Mesodermal cell (in vitro differentiated cells): ENCODE data around the gene CHID1.

ENCODE experiments used
- H3K27ac ChIP-seq: 2 replicates; pipeline ENCODE4 v1.7.0; 2013; ENCODE audit warnings: mild to moderate bottlenecking, low read depth, low read length, moderate library complexity; ENCODE audit not compliant: severe bottlenecking
- H3K36me3 ChIP-seq: 2 replicates; pipeline ENCODE4 v1.7.1; 2013; ENCODE audit warnings: mild to moderate bottlenecking, low read length, moderate library complexity; ENCODE audit not compliant: control insufficient read depth, insufficient read depth
- H3K4me1 ChIP-seq: one replicate; pipeline ENCODE4 v1.7.1; 2013; ENCODE audit warnings: mild to moderate bottlenecking, low read length; ENCODE audit not compliant: insufficient read depth, control insufficient read depth, poor library complexity, severe bottlenecking
- H3K4me3 ChIP-seq: 2 replicates; pipeline ENCODE4 v1.7.0; 2013; ENCODE audit warnings: low read length, control low read depth, mild to moderate bottlenecking; ENCODE audit not compliant: insufficient read depth, poor library complexity, severe bottlenecking; ENCODE audit errors: extremely low read depth
- H3K9me3 ChIP-seq: 2 replicates; pipeline ENCODE4 v1.7.1; 2013; ENCODE audit warnings: mild to moderate bottlenecking, low read length, moderate library complexity; ENCODE audit not compliant: control insufficient read depth
- WGBS, 2 experiments: methylation state at CpG; one replicate each; pipeline ENCODE4 v1.1.5; 2013; ENCODE audit warnings: missing lambda C conversion rate in 2 of 2; ENCODE audit not compliant: insufficient coverage in 2 of 2; 5-methylcytosine and 5-hydroxymethylcytosine counted together

The CHID1 gene

DNA sequence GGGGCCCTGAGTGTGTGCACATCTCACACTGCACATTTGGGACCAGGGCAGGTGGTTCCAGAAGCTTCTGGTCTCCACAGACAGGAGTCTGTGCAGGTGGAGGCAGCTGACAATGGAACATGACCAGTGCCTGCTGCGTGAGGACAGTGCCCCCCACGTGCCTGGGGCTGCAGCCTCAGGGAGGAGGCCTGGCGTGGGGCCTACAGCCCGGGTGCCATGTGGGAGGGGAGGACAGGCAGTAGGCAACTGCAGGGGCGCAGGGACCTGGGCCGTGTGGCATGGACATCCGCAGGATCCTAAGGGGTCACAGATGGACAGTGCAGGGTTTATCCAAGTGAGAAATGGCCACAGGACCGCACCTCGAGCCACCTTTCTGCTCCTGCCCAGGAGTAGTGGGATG is 39.1 kb downstream of the CHID1 start:
- no peaks in the 10 kb centered on the region for H3K4me1 ChIP-seq
- peaks cover 23% of the 10 kb centered on the region for H3K36me3 ChIP-seq
- WGBS, 2 experiments, result 83 to 84% methylated on average over 8 to 9 of the region's 9 CpGs
- H3K27ac ChIP-seq, result no peak overlapping the region
- H3K4me3 ChIP-seq, result no peak overlapping the region
- no peaks in the 10 kb centered on the region for H3K9me3 ChIP-seq

DNA sequence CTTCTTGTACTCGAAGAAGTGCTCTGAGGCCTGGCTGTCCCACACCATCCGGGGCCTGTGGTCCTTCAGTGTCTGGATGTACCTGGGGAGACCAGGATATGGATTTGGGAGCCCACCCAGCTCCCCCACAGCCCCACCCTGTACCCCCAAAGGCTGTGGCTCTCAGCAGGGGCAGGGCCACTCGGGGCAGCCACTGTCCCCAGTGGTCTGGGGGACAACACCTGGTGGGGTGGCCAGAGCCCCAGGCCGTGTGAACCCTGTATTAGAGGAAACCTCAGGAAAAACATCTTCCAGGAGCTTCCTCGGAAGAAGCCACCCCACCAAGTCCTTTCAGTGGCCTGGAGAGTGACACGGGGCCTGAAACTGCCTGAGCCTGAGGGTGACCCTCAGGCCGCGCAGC is 40.2 kb downstream of the CHID1 start:
- 80 to 81% methylated on average over 7 to 8 of the region's 8 CpGs for WGBS, 2 experiments

DNA sequence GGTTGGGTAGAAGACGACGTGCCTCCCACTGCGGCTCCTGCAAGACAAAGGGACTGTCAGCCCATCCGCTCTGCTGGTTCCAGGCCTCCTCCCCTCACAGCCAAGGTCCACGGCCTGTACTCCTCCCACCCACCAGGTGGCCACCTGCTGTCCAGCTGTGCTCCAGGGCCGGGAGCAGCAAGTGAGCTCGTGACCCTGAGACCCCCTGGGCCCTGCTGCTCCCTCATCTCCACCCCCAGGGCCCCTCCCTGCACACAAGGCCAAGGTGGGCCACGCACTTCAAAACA is 40.5 kb downstream of the CHID1 start:
- 44 to 55% methylated on average over 7 to 8 of the region's 8 CpGs for WGBS, 2 experiments
- Histone ChIP-seq H3K4me1 (no peaks in the 10 kb centered on the region), H3K36me3 (peaks cover 17% of the 10 kb centered on the region), H3K4me3 (no peak overlapping the region), H3K27ac (no peak overlapping the region), H3K9me3 (no peaks in the 10 kb centered on the region)

More for the DNA sequence above, 40.2 kb downstream of the CHID1 start:
- H3K27ac ChIP-seq, result no peak overlapping the region
- no peaks in the 10 kb centered on the region for H3K4me1 ChIP-seq
- no peaks in the 10 kb centered on the region for H3K9me3 ChIP-seq
- peaks cover 18% of the 10 kb centered on the region for H3K36me3 ChIP-seq
- no peak overlapping the region for H3K4me3 ChIP-seq

DNA sequence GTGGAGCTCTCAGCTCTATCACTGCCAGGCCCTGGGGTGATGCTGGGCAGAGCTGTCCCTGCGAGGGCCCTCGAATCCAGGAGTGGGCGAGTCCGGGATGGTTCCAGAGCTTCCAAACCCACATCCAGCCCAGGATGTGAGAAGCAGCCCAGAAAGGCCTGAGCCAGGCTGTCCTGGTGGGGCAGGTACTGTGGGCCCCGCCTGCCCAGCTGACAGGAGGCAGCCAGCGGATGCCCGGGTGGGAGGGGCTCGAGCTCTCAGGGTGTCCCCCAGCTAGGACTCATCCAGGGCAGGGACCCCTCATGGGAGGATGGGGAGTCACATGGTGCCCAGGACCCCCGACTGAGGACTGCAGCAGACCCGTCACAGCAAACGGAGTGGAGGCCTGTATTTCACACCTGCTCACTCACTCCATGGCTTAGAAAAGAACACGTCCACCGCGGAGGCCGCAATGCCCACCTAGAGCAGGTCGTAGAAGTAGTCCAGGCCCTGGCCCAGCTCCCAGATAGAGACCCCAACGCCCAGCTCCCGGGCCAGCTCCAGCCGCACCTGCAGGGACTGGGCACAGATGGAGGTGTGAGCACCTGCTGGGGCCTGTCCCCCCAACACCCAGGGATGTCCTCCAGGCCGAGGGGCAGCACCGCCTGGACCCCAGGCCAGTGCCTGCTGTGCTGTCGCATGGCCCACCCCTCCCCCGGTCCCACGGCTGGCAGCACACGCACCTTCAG is 41.0 kb downstream of the CHID1 start:
- Histone ChIP-seq H3K4me1 (no peaks in the 10 kb centered on the region), H3K9me3 (no peaks in the 10 kb centered on the region), H3K4me3 (no peak overlapping the region), H3K27ac (no peak overlapping the region), H3K36me3 (peaks cover 12% of the 10 kb centered on the region)
- WGBS, 2 experiments, result 88 to 90% methylated on average over 25 of the region's 25 CpGs

DNA sequence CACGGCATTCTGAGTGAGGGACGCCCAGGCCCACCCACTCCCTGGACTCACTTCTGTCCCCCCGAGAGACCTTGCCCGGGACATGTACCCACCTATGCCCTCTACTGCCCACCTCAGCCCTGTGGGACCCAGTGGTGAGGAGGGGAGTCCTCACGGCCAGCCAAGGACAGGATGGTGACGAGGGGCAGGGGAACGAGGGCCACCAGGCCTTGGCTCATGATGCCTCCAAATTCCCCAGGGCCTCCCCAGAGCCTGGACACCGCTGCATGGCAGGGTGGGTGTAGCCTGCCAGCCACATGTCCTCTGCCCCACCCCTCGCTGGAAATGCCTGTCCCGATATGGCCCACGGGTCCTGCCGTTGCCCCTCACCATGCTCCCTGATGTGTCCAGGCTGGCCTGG is 41.8 kb downstream of the CHID1 start:
- Histone ChIP-seq H3K4me3 (no peak overlapping the region), H3K27ac (no peak overlapping the region), H3K9me3 (no peaks in the 10 kb centered on the region), H3K4me1 (no peaks in the 10 kb centered on the region), H3K36me3 (peaks cover 9% of the 10 kb centered on the region)
- WGBS, 2 experiments, result 88 to 92% methylated on average over 6 to 12 of the region's 12 CpGs

DNA sequence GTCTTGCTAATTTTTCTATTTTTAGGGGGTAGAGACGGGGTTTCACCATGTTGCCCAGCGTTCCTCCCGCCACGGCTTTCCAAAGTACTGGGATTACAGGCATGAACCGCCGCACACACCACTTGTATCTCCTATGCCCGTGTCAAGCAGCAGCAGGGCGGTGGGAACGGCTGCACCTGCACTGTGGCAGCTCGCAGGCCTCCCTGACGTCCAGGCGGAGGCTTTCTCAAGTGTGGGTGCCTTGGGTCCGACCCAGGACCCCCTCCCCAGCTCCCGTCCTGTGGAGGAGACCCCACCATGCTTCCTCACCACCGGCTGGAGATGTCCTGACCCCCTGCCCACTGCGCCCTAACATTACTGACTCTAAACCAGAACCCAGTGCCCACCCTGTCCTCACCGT is 42.2 kb downstream of the CHID1 start:
- no peaks in the 10 kb centered on the region for H3K9me3 ChIP-seq
- peaks cover 9% of the 10 kb centered on the region for H3K36me3 ChIP-seq
- no peak overlapping the region for H3K4me3 ChIP-seq
- H3K4me1 ChIP-seq, result peaks cover 3% of the 10 kb centered on the region
- WGBS, 2 experiments, result 92 to 97% methylated on average over 16 to 17 of the region's 17 CpGs
- no peak overlapping the region for H3K27ac ChIP-seq

DNA sequence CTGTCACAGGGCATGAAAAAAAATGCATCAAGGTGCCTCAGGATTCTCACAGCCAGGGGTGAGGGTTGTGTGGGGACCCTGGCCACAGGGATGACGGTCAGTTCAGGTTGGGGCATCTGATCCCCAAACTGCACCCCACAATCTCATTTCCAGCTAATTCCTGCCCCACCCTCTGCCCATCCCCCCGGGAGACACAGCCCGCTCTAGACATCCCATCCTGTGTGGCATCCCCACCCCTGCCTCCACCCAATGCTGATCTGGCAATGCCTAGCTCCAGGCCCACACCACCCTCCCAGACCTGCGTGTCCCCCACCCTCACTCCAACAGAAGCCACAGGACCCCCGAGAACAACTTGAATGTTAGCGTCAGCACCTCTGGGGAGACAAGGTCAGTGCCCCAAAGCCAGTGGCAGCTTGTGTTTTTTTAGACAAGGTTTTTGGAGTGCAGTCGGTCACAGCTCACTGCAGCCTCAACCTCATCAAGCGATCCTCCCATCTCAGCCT is 42.7 kb downstream of the CHID1 start:
- no peaks in the 10 kb centered on the region for H3K9me3 ChIP-seq

DNA sequence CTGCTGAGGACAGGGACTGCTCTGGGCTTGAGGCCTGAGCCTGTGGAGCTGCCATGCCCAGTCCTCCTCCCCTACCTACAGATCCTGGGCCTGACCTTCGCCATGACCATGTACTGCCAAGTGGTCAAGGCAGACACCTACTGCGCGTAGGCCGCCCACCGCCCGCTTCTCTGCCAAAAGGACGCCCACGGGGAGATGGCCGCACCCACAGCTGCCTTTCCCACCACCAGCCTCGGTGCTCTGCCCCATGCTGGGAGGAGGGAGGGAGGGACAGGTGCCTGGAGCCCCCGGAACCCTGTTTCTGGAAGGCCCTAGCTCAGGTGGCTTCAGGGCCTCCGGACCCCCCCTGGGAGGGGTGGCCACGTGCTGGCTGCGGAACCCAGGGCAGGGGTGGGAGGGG is 44.1 kb downstream of the CHID1 start:
- Histone ChIP-seq H3K4me3 (no peak overlapping the region), H3K9me3 (no peaks in the 10 kb centered on the region), H3K4me1 (peaks cover 12% of the 10 kb centered on the region), H3K36me3 (peaks cover 9% of the 10 kb centered on the region), H3K27ac (no peak overlapping the region)
- WGBS, 2 experiments, result 82 to 95% methylated on average over 3 to 13 of the region's 14 CpGs

More for the DNA sequence above, 42.7 kb downstream of the CHID1 start:
- WGBS, 2 experiments, result 94 to 96% methylated on average over 3 to 7 of the region's 8 CpGs
- Histone ChIP-seq H3K4me1 (peaks cover 7% of the 10 kb centered on the region), H3K36me3 (peaks cover 9% of the 10 kb centered on the region), H3K4me3 (no peak overlapping the region), H3K27ac (no peak overlapping the region)

DNA sequence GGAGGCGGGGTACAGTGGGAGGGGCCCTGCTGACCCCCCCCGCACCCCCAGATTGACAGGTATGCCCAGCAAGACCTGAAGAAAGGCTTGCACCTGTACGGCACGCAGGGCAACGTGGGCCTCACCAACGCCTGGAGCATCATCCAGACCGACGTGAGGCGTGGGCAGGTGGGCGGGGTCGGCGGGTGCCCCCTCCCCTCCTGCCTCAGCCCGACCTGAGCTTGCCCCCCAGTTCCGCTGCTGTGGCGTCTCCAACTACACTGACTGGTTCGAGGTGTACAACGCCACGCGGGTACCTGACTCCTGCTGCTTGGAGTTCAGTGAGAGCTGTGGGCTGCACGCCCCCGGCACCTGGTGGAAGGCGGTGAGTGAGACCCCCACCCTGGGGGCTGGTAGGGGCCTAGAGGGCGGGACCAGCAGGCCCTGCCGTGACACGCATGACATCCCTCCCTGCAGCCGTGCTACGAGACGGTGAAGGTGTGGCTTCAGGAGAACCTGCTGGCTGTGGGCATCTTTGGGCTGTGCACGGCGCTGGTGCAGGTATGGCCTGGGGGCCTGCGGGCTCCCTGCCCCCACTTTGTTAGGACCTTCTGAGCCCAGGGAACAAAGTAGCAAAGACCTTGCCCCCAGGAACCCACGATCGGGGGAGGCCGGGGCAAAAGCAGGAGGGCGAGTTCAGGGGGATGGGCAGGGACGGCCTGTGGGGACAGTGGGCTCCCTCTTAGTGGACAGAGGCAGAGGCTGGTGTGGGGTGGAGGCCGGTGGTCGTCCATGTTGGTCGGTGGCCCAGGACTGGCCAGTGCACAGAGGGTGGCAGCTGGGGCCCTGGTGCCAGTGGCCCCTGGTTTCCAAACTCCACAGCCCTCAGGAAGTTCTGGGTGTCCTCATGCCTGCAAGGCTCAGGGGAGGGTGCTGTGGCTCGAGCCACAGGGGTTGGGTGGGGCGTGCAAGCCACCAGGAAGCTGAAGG is 44.9 kb downstream of the CHID1 start:
- no peaks in the 10 kb centered on the region for H3K9me3 ChIP-seq
- WGBS, 2 experiments, result 94 to 97% methylated on average over 30 to 40 of the region's 41 CpGs
- peaks cover 9% of the 10 kb centered on the region for H3K36me3 ChIP-seq
- H3K27ac ChIP-seq, result no peak overlapping the region
- peaks cover 12% of the 10 kb centered on the region for H3K4me1 ChIP-seq
- H3K4me3 ChIP-seq, result no peak overlapping the region

DNA sequence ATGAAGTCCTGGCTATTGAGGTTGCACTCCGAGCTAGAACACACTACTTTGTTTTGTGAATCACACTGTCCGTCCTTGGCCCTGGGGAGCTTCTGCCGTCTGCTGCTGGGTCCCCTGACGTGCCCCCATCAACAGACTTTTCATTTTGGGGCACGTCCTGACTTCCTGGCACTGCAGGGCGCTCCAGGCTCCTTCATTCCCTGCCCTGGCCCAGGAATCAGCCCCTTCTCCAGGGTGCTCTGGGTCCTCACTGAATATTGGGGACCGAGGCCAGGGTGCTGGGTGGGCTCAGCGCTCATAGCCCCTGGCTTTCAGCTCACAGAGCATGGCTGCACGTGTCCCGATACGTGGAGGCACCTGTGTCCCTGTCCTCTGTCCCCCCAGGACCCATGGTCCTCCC is 45.7 kb downstream of the CHID1 start:
- WGBS, 2 experiments, result 90 to 96% methylated on average over 9 to 10 of the region's 11 CpGs
- Histone ChIP-seq H3K27ac (no peak overlapping the region), H3K4me3 (no peak overlapping the region), H3K9me3 (no peaks in the 10 kb centered on the region), H3K4me1 (peaks cover 16% of the 10 kb centered on the region), H3K36me3 (peaks cover 9% of the 10 kb centered on the region)
